OCI-LY7 (cell line): ENCODE results near the gene GK.

Source experiments
- EZH2phosphoT487 ChIP-seq: fragments of 200-600 bp; sonication (generic); IDR thresholded peaks from 2 replicates; pipeline ENCODE4 v1.6.1; 2018; ENCODE audit warnings: low read depth, borderline replicate concordance, mild to moderate bottlenecking, mixed run types, antibody characterized with exemption, low read length, moderate library complexity, mixed read lengths
- TF ChIP-seq, protein P1 (sequence below): fragments of 200-600 bp; sonication (generic); conservative IDR thresholded peaks from 2 replicates; pipeline ENCODE4 v1.5.1; 2014; ENCODE audit warnings: mild to moderate bottlenecking, antibody characterized with exemption, low read length, moderate library complexity, mixed read lengths

DNA sequence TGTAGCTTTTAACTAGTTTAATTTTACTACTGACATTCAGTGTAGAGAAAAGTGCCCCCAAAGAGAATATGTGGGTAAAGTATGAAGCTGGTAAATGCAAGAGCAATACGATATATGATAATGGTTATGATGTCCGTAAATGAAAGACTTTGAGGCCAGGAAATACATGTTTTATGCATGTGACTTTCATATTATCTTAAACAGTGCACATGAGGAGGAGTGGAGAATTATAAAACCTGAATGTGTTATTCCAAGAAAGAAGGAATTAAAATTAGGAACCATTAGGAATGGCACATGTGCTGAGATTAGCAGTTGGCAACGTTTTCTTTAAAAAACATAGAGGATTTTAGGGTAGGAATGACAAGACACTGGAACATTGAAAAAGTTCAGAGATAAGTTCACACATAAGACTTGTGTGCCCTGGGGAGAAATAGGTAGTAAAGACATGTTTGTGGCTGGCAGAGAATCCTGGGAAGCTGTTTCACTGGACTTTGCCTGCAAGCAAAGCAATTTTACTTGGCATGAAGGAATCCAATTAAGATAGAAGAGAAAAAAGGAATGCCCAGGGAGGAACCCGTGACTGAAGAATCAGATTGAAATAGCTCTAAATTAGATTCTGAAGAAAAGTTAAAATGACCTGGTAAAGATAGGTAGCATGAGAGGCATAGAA is 20.0 kb downstream of the GK start:
- TF ChIP-seq, protein P1, sequence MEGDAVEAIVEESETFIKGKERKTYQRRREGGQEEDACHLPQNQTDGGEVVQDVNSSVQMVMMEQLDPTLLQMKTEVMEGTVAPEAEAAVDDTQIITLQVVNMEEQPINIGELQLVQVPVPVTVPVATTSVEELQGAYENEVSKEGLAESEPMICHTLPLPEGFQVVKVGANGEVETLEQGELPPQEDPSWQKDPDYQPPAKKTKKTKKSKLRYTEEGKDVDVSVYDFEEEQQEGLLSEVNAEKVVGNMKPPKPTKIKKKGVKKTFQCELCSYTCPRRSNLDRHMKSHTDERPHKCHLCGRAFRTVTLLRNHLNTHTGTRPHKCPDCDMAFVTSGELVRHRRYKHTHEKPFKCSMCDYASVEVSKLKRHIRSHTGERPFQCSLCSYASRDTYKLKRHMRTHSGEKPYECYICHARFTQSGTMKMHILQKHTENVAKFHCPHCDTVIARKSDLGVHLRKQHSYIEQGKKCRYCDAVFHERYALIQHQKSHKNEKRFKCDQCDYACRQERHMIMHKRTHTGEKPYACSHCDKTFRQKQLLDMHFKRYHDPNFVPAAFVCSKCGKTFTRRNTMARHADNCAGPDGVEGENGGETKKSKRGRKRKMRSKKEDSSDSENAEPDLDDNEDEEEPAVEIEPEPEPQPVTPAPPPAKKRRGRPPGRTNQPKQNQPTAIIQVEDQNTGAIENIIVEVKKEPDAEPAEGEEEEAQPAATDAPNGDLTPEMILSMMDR = no peak
- TF ChIP-seq EZH2phosphoT487 = no peak
